DOHH2 (cell line): ENCODE data around the gene PPIL1.

ENCODE experiments used
- CTCF ChIP-seq: fragments of 200-600 bp; sonication (generic); IDR thresholded peaks from one replicate; pipeline ENCODE4 v1.5.1; 2014; ENCODE audit warnings: antibody characterized with exemption, mild to moderate bottlenecking, low read depth, low read length; ENCODE audit not compliant: poor library complexity, severe bottlenecking
- EZH2phosphoT487 ChIP-seq: fragments of 200-600 bp; sonication (generic); IDR thresholded peaks from 2 replicates; pipeline ENCODE4 v1.6.1; 2017; ENCODE audit warnings: borderline replicate concordance, mild to moderate bottlenecking, antibody characterized with exemption, low read length, moderate library complexity, mixed read lengths

GRCh38 chr6:36809941-36810803 lies 64.4 kb downstream of the PPIL1 start:
- TF ChIP-seq CTCF (no peak), EZH2phosphoT487 (no peak)
